Nephron progenitor cell (in vitro differentiated cells): ENCODE measurements around the gene SCYGR4.

Experiments used
- DNase-seq: peaks from one replicate; pipeline ENCODE4 v3.0.0; 2021
- H3K27ac Mint-ChIP-seq: 2 replicates; pipeline ENCODE4 v1.8.0; 2021; ENCODE audit warnings: mild to moderate bottlenecking, moderate library complexity, mixed read lengths
- H3K27me3 Mint-ChIP-seq: 2 replicates; pipeline ENCODE4 v1.8.0; 2021; ENCODE audit warnings: mild to moderate bottlenecking, low read depth, mixed read lengths; ENCODE audit not compliant: poor library complexity
- H3K36me3 Mint-ChIP-seq: 2 replicates; pipeline ENCODE4 v1.8.0; 2021; ENCODE audit warnings: low read depth, mixed read lengths
- H3K4me1 Mint-ChIP-seq: 2 replicates; pipeline ENCODE4 v1.8.0; 2021; ENCODE audit warnings: mixed read lengths
- H3K4me3 Mint-ChIP-seq: 2 replicates; pipeline ENCODE4 v1.8.0; 2021; ENCODE audit warnings: mild to moderate bottlenecking, moderate library complexity, mixed read lengths
- H3K9me3 Mint-ChIP-seq: 2 replicates; pipeline ENCODE4 v1.8.0; 2021; ENCODE audit warnings: mild to moderate bottlenecking, moderate library complexity, mixed read lengths
- TF ChIP-seq, protein P1 (sequence below): fragments of 200-600 bp; sonication (generic); IDR thresholded peaks from 2 replicates; pipeline ENCODE4 v1.5.0; 2021; ENCODE audit warnings: antibody characterized with exemption

The SCYGR4 gene

DNA sequence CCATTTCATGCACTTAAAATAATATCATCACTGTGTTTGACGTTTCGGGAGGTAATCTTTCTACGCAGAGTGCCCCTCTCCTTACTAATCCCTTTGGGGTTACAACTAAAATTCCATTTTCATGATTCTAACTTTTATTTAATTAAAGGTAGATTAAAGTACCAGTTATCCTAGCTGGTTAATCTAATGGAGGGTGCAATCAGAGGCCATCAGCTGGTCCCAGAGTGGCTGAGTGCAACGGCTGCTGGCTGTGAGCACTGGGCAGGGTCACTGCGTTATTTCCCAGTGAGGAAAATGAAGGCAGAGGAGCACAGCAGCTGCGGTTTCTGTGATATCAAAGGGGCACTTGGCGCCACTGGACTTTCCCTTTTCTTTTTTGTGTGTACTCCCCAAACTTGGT lies 12.1 kb downstream of the SCYGR4 start:
- no peak overlapping the region for H3K4me3 Mint-ChIP-seq
- H3K27ac Mint-ChIP-seq: no peak overlapping the region

DNA sequence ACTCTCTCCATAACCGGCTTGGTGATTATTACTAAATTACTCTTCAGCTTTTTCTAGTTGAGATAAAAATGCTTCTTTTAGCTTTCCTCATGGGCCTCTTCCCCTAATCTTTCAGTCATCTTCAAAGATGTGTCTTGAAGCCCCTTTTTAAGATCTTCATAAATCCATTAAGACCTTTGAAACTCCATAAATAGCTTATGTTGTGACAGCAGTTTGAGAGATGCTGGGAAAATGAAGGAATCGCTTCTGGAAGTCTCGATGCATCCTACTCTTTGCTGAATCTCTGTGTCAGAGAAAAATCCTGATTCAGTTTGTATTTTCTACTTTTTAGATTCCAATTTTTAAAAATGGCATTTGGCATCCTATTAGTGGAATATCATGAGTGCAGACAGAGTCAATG lies 13.0 kb downstream of the SCYGR4 start:
- no peak for DNase-seq
- no peaks in the 10 kb centered on the region for H3K9me3 Mint-ChIP-seq
- no peak overlapping the region for H3K4me3 Mint-ChIP-seq
- H3K27ac Mint-ChIP-seq: no peak overlapping the region
- peaks cover 3% of the 10 kb centered on the region for H3K27me3 Mint-ChIP-seq
- TF ChIP-seq, protein P1, sequence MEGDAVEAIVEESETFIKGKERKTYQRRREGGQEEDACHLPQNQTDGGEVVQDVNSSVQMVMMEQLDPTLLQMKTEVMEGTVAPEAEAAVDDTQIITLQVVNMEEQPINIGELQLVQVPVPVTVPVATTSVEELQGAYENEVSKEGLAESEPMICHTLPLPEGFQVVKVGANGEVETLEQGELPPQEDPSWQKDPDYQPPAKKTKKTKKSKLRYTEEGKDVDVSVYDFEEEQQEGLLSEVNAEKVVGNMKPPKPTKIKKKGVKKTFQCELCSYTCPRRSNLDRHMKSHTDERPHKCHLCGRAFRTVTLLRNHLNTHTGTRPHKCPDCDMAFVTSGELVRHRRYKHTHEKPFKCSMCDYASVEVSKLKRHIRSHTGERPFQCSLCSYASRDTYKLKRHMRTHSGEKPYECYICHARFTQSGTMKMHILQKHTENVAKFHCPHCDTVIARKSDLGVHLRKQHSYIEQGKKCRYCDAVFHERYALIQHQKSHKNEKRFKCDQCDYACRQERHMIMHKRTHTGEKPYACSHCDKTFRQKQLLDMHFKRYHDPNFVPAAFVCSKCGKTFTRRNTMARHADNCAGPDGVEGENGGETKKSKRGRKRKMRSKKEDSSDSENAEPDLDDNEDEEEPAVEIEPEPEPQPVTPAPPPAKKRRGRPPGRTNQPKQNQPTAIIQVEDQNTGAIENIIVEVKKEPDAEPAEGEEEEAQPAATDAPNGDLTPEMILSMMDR: no peak
- no peaks in the 10 kb centered on the region for H3K36me3 Mint-ChIP-seq
- H3K4me1 Mint-ChIP-seq: no peaks in the 10 kb centered on the region

More for the DNA sequence above, 12.1 kb downstream of the SCYGR4 start:
- Mint-ChIP-seq H3K9me3 (no peaks in the 10 kb centered on the region), H3K4me1 (no peaks in the 10 kb centered on the region), H3K27me3 (peaks cover 3% of the 10 kb centered on the region), H3K36me3 (no peaks in the 10 kb centered on the region)
- TF ChIP-seq, protein P1: no peak
- DNase-seq: no peak

DNA sequence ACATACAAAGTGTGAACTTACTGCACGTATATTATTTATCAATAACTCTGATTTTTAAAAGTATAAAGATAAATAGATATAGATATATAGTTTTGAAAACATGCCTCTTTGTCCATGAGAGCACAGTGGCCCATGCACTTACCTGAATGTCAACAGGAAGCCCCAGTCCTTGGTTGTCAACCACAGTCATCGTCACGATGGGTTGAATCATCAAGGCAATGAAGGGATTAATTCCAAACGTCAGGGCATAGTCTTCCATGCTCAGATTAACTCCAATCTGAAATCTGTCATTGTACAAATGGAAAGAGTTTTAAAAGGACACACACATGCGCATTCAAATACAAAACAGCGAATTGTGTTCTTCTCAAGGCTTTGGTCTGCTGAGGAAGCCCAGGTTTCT lies 15.5 kb downstream of the SCYGR4 start:
- Mint-ChIP-seq H3K4me3 (no peak overlapping the region), H3K27me3 (no peaks in the 10 kb centered on the region), H3K4me1 (no peaks in the 10 kb centered on the region), H3K9me3 (no peaks in the 10 kb centered on the region), H3K36me3 (no peaks in the 10 kb centered on the region), H3K27ac (no peak overlapping the region)
- TF ChIP-seq, protein P1: no peak
- no peak for DNase-seq

DNA sequence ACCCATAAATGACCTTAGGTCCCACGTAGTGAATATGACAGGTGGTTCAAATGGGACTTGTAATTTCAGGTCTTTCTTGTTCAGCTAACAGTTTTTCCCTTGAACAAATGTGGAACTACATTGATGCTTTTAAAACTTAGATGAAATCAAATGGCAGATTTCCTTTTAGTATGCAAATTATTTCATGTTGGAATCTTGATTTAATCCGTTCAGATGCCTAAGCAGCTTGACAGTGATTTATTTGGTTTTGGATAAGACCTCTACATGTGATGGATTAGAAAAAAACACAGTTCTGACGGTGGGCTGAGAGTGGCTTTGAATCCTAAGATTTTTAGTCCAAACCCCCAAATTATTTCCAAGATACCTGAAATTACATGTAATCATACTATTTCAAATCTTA lies 16.9 kb downstream of the SCYGR4 start:
- TF ChIP-seq, protein P1: no peak
- Mint-ChIP-seq H3K4me3 (no peak overlapping the region), H3K9me3 (no peaks in the 10 kb centered on the region), H3K27ac (no peak overlapping the region), H3K27me3 (no peaks in the 10 kb centered on the region), H3K4me1 (no peaks in the 10 kb centered on the region), H3K36me3 (no peaks in the 10 kb centered on the region)
- DNase-seq: no peak

GRCh38 chr2:227642656-227643055 lies 25.4 kb downstream of the SCYGR4 start:
- Mint-ChIP-seq H3K4me1 (peaks cover 15% of the 10 kb centered on the region), H3K36me3 (no peaks in the 10 kb centered on the region), H3K4me3 (no peak overlapping the region), H3K27ac (no peak overlapping the region), H3K27me3 (no peaks in the 10 kb centered on the region), H3K9me3 (no peaks in the 10 kb centered on the region)
- TF ChIP-seq, protein P1: no peak
- DNase-seq: no peak

- H3K9me3 Mint-ChIP-seq: no peaks in the 10 kb centered on the region
- no peak overlapping the region for H3K27ac Mint-ChIP-seq
- no peak overlapping the region for H3K4me3 Mint-ChIP-seq
- TF ChIP-seq, protein P1: no peak
- no peak for DNase-seq
- H3K27me3 Mint-ChIP-seq: no peaks in the 10 kb centered on the region
- H3K4me1 Mint-ChIP-seq: peaks cover 23% of the 10 kb centered on the region
- no peaks in the 10 kb centered on the region for H3K36me3 Mint-ChIP-seq
Measured at GRCh38 chr2:227643990-227644551, 26.8 kb downstream of the SCYGR4 start.
